Dedifferentiated amniotic fluid mesenchymal stem cell (primary cell): ENCODE data around the gene RNF121.

Experiments used
- DNase-seq: peaks from one replicate; pipeline ENCODE4 v3.0.0-alpha.2; 2016; ENCODE audit errors: extremely low spot score

The RNF121 gene

DNA sequence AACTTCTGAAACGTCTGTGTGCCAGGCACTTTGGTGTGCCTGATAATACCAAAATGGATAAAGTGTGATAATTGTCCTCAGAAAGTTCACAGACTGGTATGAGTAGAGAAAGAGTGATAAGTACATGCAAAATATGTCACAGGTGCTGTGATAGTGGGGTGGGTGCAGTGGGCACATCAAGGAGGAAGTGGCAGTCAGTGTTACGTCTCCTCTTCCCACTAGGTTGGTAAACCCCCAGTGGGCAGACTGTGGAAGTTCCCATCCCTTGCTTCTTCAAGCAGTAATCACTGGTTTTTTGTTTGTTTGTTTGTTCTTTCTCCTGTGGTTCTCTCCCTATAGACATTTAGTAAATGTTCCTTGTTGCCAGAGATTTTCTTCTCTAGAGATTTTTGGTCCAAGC, 5.4 kb downstream of the RNF121 start:
- no peak for DNase-seq

DNA sequence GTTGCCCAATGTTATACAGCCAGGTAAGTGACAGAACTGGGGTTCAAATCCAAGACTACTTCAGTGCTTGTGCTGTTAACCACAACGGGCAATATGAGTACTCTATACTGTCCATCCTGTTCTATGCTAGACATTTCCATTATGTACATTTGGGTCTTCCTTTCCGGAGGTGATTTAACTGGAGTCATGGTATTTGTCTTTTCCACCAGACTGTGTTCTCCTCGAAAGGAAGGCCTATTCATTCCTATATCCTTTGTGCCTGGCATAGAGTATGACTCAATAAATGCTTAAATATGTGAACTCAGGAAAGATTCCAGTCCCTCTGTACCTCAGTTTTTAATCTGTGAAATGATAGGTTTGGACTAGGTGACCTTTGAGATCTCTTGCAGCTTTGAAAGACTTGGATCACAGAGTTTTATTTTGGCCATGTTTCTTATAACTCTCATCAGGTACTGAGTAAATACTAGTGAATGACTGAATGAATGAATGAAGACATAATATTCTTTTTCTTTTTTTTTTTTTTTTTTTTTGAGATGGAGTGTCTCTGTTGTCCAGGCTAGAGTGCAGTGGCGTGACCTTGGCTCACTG, 6.6 kb downstream of the RNF121 start:
- no peak for DNase-seq

DNA sequence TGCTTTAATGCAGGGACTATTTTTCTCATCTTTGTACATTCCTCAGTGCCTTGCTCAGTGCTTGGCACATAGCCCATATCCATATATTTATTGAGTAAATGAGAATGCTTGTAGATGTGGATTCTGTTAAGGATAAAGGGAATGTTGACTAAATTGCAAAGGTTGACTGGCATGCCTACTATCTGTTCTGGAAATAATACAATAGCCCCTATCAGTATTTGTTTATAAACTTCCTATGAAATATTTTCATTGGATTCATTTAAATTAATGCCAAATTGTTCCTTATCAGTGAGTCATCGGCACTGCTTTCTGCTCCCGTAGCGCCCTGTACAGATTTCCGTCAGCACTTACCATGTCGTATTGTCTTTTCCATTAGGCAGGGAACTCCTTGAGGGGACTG, 8.0 kb downstream of the RNF121 start:
- DNase-seq, result no peak

DNA sequence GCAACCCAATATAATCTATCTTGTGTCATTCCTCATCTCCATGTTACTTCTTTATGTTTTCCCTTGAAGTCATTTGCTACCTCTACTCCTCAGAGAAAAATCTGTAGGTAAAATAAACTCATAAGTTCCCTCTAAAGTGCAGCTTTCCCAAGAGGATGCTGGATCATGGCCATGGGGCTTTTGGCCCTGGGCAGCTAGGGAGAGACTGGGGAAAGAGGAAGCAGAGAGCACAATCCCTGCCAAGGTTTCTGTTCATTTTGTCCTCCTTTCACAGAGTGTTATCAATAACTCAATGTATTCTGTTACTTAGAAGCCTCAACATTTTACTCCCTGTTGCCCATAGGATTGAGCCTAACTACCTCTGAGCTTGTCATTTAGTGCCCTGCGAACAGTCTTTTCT, 9.0 kb downstream of the RNF121 start:
- no peak for DNase-seq

DNA sequence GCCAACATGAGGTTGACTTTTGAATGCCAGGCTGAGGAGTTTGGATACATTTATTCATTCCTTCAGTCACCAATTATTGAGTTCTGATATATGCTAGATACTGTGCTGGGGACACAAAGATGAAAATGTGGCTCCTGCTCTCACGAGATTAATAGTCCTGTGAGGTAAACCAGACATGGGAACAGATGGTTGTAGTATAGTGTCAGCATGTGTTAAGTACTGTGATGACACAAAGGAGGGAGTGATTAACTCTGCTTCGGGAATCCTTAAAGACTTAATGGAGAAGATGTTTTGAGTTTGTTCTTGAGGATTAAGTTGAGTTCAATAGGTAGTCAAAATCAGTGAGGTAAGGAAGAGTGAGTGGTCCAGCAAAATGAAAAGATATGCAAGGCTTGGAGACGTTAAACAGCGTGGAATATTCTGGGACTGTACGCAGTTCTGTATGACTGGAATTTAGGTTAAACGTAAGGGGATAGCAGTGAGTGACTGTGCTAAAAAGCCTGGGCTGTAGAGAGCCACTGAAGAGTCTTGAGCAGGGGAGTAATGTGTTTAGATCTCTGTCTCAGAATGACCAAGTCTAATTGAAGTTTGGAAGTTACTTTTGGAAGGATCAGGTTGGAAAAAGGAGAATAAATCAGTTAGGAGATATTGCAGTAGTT, 11.8 kb downstream of the RNF121 start:
- DNase-seq, result no peak

DNA sequence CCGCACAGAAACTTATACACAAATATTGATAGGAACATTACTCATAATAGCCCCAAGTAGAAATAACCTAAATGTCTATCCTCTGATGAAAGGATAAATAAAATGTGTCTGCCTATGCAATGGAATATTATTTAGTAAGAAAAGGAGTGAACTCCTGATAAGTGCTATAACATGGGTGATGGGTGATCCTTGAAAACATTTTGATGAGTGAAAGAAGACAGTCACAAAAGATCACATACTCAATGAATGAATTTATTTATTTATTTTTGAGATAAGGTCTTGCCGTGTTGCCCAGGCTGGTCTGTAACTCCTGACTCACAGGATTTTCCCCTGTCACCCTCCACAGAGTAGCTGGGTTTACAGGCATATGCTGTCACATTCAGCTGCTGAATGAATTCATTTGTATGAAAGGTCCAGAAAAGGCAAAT, 17.3 kb downstream of the RNF121 start:
- peak; percentile 21 for DNase-seq

DNA sequence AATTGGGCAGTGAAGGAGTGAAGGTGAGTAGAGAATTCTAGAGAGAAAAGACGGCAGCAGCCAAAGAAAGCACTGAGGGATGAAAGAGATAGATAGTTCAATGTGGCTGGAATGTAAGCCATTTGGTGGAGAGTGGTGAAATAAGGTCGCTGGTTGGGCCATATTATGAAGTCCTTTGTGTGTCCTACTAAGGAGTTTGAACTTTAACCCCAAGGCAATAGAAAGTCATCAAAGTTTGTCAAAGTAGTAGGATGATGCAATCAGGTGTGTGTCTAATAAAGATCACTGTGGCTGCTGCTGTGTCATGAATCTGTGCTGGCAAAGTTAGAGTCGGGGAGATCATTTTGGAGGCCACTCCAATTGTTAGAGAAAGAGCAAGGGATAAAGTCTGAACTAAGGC, 18.7 kb downstream of the RNF121 start:
- no peak for DNase-seq

DNA sequence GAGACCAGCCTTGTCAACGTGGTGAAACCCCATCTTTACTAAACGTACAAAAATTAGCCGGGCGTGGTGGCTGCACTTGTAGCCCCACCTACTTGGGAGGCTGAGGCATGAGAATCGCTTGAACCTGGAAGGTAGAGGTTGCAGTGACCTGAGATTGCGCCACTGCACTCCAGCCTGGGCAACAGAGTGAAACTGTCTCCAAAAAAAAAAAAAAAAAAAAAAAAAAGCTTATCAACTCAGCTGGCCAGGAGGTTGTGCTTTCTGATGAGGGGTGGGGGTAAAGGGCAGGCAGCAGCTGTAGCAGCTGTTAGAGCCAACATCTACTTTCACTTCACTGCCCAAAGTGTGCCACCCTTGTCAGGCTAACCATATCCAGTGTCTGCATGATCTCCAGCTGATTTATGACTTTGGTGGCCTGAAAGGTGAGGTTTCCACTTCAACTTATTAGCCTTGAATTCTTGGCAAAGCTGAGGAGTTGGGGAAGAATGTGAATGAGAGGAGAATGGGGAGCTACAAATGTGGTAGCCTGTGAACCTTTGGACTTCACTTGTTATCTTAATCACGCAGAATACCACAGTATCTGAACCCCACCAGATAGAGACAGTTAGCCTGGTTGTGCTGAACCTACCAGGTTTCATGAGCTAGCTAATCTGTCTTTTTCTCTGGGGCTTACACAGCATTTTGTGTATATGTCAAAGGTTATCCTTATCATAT, 19.6 kb downstream of the RNF121 start:
- no peak for DNase-seq

DNA sequence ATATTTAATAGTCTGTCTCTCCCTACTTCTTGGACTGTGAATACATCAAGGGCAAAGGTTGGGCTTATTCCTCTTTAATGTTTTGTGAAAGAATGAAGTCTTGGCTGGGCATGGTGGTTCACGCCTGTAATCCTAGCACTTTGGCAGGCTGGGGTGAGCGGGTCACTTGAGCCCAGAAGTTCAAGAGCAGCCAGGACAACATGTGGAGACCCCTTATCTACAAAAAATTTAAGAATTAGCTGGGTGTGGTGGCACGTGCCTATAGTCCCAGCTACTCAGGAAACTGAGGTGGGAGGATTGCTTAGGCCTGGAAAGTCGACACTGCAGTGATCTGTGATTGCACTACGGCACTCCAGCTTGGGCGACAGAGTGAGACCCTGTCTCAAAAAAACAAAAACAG, 20.2 kb downstream of the RNF121 start:
- no peak for DNase-seq

DNA sequence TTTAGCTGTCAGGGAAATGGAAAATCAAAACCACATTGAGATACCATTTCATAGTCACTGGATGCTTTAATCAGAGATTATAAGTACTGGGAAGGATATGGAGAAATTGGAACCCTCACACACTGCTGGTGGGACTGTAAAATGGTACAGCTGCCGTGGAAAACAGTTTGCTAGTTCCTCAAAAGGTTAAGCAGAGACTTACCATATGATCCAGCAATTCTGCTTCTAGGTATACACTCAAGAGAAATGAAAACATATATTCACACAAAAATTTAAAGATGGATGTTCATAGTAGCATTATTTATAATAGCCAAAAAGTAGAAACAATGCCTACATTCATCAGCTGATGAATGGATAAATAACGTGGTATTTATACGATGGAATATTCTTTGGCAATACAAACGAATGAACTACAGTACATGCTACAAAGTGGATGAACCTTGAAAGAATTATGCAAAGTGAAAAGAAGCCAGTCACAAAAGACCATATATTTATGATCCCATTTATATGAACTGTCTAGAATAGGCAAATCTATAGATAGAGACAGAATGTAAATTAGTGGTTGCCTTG, 23.0 kb downstream of the RNF121 start:
- no peak for DNase-seq

DNA sequence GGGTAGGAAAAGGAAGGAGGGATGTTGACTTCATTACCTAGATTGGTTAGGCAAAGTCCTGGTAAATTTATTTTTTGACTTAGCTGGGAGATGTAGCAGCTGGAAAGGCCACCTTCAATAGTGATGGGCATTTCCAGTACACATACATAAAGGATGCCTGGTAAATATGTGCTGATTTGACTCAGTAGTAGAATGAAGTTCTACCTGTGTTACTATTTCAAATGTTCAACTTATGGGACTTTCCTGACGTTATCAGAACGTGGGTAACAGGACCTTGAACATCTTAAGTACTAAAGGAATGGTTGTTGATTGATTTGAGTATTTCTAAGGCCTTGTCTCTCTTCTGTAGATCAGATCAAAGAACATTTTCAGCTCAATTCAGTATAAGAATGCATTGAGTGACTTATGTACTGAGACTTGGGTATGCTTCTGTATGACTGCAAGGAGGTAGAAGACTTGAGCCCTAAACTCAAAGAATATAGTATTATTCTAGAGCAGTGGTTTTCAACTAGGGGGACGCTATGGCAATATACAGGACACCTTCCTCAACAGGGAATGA, 27.1 kb downstream of the RNF121 start:
- no peak for DNase-seq

DNA sequence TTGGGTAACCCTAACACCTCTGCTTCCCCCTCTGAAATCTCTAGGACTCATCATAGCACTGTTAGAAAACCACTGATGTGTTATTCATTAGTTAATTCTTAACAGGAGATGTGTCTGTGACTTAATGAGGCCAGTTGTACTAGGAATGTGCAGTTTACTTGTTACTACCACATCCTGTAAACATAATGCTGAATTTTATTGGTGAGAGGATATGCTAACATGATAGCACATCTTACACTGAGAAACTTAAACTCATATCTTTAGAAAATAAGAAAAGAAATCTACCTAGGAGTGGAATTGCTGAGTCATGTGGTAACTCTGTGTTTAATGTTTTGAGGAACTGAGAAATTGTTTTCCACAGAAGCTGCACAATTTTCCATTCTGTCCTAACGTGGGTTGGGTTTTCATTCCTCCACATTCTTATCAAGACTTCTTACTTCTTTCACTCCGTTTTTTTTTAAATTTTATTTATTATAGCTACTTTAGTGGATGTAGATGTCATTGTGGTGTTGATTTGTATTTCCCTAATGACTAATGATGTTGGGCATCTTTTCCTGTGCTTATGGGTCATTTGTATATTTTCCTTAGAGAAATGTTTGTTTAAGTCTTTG, 33.7 kb downstream of the RNF121 start:
- peak; percentile 41 for DNase-seq

DNA sequence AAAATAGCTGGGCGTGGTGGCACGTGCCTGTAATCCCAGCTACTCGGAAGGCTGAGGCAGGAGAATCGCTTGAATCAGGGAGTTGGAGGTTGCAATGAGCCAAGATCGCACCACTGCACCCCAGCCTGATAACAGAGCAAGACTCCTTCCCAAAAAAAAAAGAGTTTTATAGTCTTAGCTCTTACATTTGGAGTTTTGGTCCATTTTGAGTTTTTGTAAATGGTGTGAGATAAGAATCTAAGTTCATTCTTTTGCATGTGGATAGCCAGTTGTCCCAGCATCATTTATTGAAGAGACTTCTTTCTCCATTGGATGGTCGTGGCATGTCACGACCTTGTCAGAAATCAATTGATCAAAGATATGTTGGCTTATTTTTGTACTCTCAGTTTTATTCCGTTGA, 34.6 kb downstream of the RNF121 start:
- DNase-seq, result no peak

DNA sequence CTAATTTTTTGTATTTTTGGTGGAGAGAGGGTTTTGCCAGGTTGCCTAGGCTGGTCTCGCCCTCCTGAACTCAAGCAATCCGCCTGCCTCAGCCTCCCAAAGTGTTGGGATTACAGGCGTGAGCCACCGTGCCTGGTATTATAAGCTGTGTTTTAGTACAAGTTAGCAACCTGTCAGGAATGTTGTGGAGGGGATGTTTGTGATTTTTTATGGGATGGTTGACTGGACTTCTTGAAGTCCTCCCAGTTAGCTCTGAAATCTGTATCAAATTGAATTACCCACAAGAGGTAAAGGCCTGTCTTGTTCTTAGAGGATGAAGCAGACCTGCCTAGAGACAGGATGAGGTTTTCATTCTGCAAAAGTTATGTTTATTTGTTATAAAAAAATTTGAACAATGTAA, 35.8 kb downstream of the RNF121 start:
- no peak for DNase-seq

DNA sequence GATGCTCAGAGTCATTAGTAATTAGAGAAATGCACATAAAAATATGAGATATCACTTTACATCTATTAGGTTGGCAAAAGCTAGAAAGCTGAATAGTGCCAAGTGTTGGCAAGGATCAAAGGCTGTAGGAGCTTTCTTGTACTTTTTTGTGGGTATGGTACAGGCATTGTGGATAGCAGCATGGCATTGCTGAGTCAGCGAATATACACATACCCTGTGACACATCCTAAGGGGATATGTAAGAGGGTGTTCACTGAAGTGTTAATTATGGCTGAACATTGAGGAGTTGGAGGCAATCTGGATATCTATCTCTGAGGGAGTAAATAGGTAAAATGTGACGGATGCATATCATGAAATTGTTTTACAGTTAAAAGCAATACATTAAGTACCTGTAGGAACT, 42.8 kb downstream of the RNF121 start:
- DNase-seq, result no peak

DNA sequence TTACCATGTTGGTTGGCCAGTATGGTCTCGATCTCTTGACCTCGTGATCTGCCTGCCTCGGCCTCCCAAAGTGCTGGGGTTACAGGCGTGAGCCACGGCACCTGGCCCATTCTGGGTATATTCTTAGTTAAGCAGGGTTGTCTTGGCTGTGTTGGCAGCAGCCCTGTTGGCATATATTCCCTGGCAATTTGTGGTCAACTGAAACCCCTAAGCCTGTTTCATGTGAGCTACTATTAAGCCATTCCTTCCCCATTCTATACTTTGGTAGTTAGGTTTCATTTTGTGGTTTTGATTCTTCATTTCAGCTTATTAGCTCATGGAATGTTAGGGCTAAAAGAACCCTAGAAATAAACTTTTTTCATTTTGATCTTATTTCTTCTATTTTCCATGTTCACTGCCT, 47.7 kb downstream of the RNF121 start:
- no peak for DNase-seq

DNA sequence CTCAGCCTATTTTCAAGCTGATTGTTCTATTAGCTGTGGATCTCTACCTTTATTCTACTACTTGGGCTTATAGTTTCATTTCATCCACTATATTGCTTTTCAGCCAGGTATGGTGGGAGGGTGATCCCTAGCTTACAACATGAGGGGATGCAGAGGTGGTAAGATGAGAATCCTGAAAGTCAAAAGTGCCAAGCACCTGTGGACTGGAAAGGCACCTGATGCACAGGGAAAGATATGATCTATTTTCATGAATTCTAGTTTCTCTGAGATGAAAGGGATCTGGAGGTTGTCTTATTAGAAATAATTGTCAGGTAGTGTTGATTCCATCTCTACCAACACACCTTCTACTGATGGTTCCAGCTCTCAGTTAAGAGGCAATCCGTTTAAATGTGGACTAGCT, 48.2 kb downstream of the RNF121 start:
- no peak for DNase-seq

DNA sequence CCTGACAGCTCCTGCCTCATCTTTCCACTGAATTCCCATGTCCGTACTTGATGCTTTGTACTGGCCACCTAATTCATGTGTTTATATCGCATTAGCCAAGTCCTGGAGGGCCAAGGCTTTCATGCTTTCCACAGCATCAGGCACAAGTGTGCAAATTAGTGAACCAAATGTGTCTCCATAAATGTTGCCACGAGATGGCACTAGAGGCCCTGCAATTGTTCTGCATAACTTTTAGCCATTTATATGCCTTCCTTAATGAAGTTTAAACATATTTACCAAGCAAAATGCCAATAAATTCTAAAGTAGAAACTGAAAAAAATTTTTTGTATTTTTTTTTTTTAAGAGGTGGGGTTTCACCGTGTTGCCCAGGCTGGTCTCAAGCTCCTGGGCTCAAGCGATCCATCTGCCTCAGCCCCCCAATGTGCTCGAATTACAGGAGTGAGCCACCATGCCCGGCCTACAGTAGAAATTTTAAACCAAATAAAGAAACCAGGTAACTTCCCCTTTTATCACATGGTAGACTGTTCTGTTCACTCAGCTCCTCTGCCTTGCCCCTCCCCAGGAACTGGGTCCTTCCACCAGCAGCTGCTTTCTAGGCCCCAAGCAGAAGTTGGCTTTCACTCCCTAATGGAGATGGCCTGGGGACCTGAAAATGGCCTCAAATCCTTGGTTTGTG, 49.0 kb downstream of the RNF121 start:
- peak; percentile 60 for DNase-seq

DNA sequence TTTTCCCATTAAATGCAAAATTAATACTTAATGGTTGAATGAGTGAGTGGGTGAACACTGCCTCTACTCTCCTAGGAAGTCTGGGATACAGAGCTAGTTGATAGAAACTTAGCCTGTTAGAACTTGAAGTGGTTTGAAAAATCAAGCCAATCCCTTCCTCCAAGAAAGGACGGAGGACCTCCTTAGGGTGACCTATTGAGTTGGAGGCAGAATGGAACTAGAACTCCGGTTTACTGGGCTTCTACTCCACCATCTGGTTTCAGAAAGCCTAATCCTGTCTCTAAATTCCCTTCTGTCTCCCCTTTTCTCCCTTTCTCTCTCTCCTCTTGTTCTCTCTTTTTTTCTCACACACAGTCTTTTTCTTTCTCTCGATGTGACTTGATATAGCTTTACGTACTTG, 50.2 kb downstream of the RNF121 start:
- DNase-seq, result no peak

DNA sequence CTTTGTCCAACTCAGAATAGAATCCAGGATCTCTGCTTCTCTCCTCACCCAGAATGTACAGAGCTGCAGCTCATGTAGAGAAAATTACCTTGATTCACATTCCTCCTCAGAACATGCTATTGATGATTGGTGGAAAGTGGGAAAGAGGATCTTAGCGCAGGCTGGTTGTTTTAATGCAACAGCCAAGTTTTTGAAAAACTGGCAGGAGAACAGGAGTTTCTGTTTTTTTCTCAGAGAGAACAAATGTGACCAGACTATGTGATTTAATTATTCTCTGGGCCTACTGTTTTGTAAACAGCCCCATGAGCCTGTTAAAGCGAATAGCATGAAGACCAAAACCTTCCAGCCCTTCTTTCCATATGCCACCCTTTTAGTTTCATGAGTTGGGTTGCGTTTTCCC, 50.8 kb downstream of the RNF121 start:
- DNase-seq, result no peak

DNA sequence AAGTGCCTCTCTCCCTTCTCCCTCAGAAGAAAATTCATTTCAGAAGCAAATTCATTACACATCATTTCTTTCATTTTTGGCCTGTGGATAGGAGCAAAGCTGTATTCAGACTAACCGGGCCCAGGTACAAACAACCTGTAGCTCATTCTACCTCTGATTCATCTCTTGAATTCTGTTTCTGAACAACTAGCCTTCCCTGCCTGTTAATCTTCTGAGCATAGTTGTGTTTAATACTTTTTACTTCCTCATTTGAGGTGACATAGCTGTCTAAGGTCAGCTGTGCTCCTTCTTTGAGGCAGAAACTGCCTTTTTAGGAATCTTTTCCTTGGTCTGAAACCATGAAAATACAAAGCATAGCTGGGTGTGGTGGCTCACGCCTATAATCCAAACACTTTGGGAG, 57.3 kb downstream of the RNF121 start:
- no peak for DNase-seq

DNA sequence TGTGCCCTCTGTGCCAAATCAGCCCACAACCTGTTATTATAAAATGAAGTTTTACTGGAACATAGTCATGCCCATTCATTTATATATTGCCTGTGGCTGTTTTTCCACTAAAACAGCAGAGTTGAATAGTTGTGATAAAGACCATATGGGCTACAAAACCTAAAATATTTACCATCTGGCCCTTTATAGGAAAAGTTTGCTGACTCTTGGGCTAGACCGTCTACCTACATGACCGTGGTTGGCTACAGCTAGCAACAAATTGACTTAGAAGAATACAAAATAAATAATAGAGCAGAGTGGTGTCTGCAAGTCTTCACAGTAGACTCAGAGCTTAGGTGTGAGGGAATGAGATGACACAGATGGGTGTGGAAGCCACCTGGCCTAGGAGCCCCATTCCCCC, 58.7 kb downstream of the RNF121 start:
- no peak for DNase-seq
